ENCODE data around the gene PRKAG2.

Gene PRKAG2

GRCh38 chr7:151699147-151699927, 177.6 kb downstream of the PRKAG2 start:
- no peaks in the 10 kb centered on the region for H3K9me3 ChIP-seq (ENCODE audit: control insufficient read depth, low read length)
- WGBS, 2 experiments: 87 to 88% methylated on average over 16 of the region's 16 CpGs
- H3K27me3 ChIP-seq (ENCODE audit: control insufficient read depth, insufficient read depth, low read length, poor library complexity, severe bottlenecking): no peaks in the 10 kb centered on the region
- peaks cover 23% of the 10 kb centered on the region for H3K4me1 ChIP-seq (ENCODE audit: control insufficient read depth, insufficient read depth, low read length)
- no peaks in the 10 kb centered on the region for H3K36me3 ChIP-seq (ENCODE audit: control insufficient read depth, insufficient read depth, low read length)
- H3K4me3 ChIP-seq (ENCODE audit: insufficient read depth, low read depth, low read length): no peak overlapping the region
- H3K27ac ChIP-seq (ENCODE audit: insufficient read depth, low read depth, low read length, poor library complexity, severe bottlenecking): no peak overlapping the region

- Histone ChIP-seq H3K9me3 (ENCODE audit: control insufficient read depth, low read length) (no peaks in the 10 kb centered on the region), H3K4me1 (ENCODE audit: control insufficient read depth, insufficient read depth, low read length) (peaks cover 25% of the 10 kb centered on the region), H3K27me3 (ENCODE audit: control insufficient read depth, insufficient read depth, low read length, poor library complexity, severe bottlenecking) (no peaks in the 10 kb centered on the region), H3K4me3 (ENCODE audit: insufficient read depth, low read depth, low read length) (no peak overlapping the region), H3K27ac (ENCODE audit: insufficient read depth, low read depth, low read length, poor library complexity, severe bottlenecking) (no peak overlapping the region), H3K36me3 (ENCODE audit: control insufficient read depth, insufficient read depth, low read length) (no peaks in the 10 kb centered on the region)
- 93 to 98% methylated on average over 5 of the region's 5 CpGs for WGBS, 2 experiments
Measured at GRCh38 chr7:151697942-151698341, 179.0 kb downstream of the PRKAG2 start.

DNA sequence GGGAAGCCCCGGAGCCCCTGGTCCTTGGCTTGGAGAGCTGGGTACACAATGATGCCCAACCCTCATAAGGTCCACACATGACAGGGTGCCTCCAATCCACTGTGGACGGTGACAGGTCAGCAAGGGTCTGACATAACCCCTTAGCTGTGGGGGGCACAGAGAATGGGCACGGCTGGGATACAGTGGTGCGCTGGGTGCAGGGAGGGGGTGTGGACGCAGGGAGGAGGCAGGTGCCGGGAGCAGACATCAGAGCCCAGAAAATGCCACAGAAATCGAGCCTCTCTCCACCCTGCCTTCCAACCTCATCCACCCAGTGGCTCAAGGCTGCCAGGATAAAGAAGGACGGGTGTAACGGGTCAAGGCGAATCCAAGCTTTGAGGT, 179.4 kb downstream of the PRKAG2 start:
- Histone ChIP-seq H3K4me1 (ENCODE audit: control insufficient read depth, insufficient read depth, low read length) (peaks cover 29% of the 10 kb centered on the region), H3K27ac (ENCODE audit: insufficient read depth, low read depth, low read length, poor library complexity, severe bottlenecking) (no peak overlapping the region), H3K36me3 (ENCODE audit: control insufficient read depth, insufficient read depth, low read length) (no peaks in the 10 kb centered on the region), H3K4me3 (ENCODE audit: insufficient read depth, low read depth, low read length) (no peak overlapping the region), H3K9me3 (ENCODE audit: control insufficient read depth, low read length) (no peaks in the 10 kb centered on the region), H3K27me3 (ENCODE audit: control insufficient read depth, insufficient read depth, low read length, poor library complexity, severe bottlenecking) (no peaks in the 10 kb centered on the region)
- WGBS, 2 experiments: 91 to 92% methylated on average over 10 of the region's 10 CpGs

DNA sequence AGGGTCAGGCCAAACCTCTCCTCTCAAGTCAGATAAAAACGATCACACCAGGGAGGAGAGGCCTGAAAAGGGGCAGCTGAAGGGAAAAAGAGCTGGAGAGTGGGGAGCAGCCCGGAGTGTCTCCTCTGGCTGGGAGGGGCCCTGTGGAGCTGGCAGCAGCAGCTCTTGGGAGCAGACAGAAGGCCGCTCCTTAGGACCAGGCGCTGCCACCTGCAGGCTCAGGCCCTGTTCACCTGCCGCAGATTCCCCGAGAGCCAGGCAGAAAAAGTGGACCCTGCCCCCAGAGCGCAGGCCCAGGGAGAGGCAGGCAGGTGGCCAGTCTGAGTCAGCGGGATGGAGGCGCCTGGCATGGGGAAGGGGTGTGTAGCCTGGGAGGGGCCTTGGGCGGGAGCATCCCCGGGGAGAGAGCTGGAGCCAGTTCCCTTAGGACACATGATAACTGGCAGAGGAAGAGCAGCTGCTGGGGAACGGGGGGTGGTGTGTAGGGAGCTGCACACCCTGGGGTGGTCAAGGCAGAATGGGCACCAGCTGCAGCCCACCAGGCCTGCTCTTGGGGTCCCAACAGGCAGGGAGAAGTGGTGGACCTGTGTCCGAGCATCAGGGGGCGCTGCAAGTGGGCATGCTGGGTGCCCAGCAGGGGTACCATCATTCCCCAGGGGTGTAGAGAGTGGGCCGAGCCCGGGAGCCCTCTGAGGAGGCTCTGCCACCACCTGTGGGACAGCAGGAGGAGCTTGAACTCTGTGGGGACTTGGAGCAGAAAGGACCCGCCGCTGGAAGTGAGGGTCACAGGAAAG, 180.0 kb downstream of the PRKAG2 start:
- Histone ChIP-seq H3K4me1 (ENCODE audit: control insufficient read depth, insufficient read depth, low read length) (peaks cover 31% of the 10 kb centered on the region), H3K36me3 (ENCODE audit: control insufficient read depth, insufficient read depth, low read length) (no peaks in the 10 kb centered on the region), H3K27me3 (ENCODE audit: control insufficient read depth, insufficient read depth, low read length, poor library complexity, severe bottlenecking) (no peaks in the 10 kb centered on the region), H3K27ac (ENCODE audit: insufficient read depth, low read depth, low read length, poor library complexity, severe bottlenecking) (no peak overlapping the region), H3K9me3 (ENCODE audit: control insufficient read depth, low read length) (no peaks in the 10 kb centered on the region), H3K4me3 (ENCODE audit: insufficient read depth, low read depth, low read length) (no peak overlapping the region)
- 74 to 75% methylated on average over 18 of the region's 18 CpGs for WGBS, 2 experiments

- H3K27ac ChIP-seq (ENCODE audit: insufficient read depth, low read depth, low read length, poor library complexity, severe bottlenecking): no peak overlapping the region
Measured at GRCh38 chr7:151695951-151696541, 180.9 kb downstream of the PRKAG2 start.

GRCh38 chr7:151694828-151695580, 181.9 kb downstream of the PRKAG2 start:
- Histone ChIP-seq H3K4me3 (ENCODE audit: insufficient read depth, low read depth, low read length) (no peak overlapping the region), H3K9me3 (ENCODE audit: control insufficient read depth, low read length) (no peaks in the 10 kb centered on the region), H3K4me1 (ENCODE audit: control insufficient read depth, insufficient read depth, low read length) (peaks cover 31% of the 10 kb centered on the region), H3K27ac (ENCODE audit: insufficient read depth, low read depth, low read length, poor library complexity, severe bottlenecking) (no peak overlapping the region), H3K36me3 (ENCODE audit: control insufficient read depth, insufficient read depth, low read length) (no peaks in the 10 kb centered on the region), H3K27me3 (ENCODE audit: control insufficient read depth, insufficient read depth, low read length, poor library complexity, severe bottlenecking) (no peaks in the 10 kb centered on the region)
- WGBS, 2 experiments: 86 to 87% methylated on average over 15 of the region's 15 CpGs

More at GRCh38 chr7:151695951-151696541, 180.9 kb downstream of the PRKAG2 start:
- H3K36me3 ChIP-seq (ENCODE audit: control insufficient read depth, insufficient read depth, low read length): no peaks in the 10 kb centered on the region
- 74 to 75% methylated on average over 24 of the region's 24 CpGs for WGBS, 2 experiments
- H3K4me3 ChIP-seq (ENCODE audit: insufficient read depth, low read depth, low read length): no peak overlapping the region
- H3K9me3 ChIP-seq (ENCODE audit: control insufficient read depth, low read length): no peaks in the 10 kb centered on the region
- H3K27me3 ChIP-seq (ENCODE audit: control insufficient read depth, insufficient read depth, low read length, poor library complexity, severe bottlenecking): no peaks in the 10 kb centered on the region
- H3K4me1 ChIP-seq (ENCODE audit: control insufficient read depth, insufficient read depth, low read length): peaks cover 31% of the 10 kb centered on the region

GRCh38 chr7:151694441-151694827, 182.5 kb downstream of the PRKAG2 start:
- 93 to 94% methylated on average over 5 of the region's 5 CpGs for WGBS, 2 experiments
- Histone ChIP-seq H3K9me3 (ENCODE audit: control insufficient read depth, low read length) (no peaks in the 10 kb centered on the region), H3K4me3 (ENCODE audit: insufficient read depth, low read depth, low read length) (no peak overlapping the region), H3K4me1 (ENCODE audit: control insufficient read depth, insufficient read depth, low read length) (peaks cover 31% of the 10 kb centered on the region), H3K27ac (ENCODE audit: insufficient read depth, low read depth, low read length, poor library complexity, severe bottlenecking) (no peak overlapping the region), H3K36me3 (ENCODE audit: control insufficient read depth, insufficient read depth, low read length) (no peaks in the 10 kb centered on the region), H3K27me3 (ENCODE audit: control insufficient read depth, insufficient read depth, low read length, poor library complexity, severe bottlenecking) (no peaks in the 10 kb centered on the region)

- Histone ChIP-seq H3K27ac (ENCODE audit: insufficient read depth, low read depth, low read length, poor library complexity, severe bottlenecking) (no peak overlapping the region), H3K27me3 (ENCODE audit: control insufficient read depth, insufficient read depth, low read length, poor library complexity, severe bottlenecking) (no peaks in the 10 kb centered on the region), H3K4me3 (ENCODE audit: insufficient read depth, low read depth, low read length) (no peak overlapping the region), H3K36me3 (ENCODE audit: control insufficient read depth, insufficient read depth, low read length) (no peaks in the 10 kb centered on the region), H3K4me1 (ENCODE audit: control insufficient read depth, insufficient read depth, low read length) (peaks cover 31% of the 10 kb centered on the region), H3K9me3 (ENCODE audit: control insufficient read depth, low read length) (no peaks in the 10 kb centered on the region)
- 89 to 94% methylated on average over 11 of the region's 11 CpGs for WGBS, 2 experiments
Measured at GRCh38 chr7:151693140-151693539, 183.8 kb downstream of the PRKAG2 start.

GRCh38 chr7:151692721-151693120, 184.2 kb downstream of the PRKAG2 start:
- no peak overlapping the region for H3K27ac ChIP-seq (ENCODE audit: insufficient read depth, low read depth, low read length, poor library complexity, severe bottlenecking)
- peaks cover 31% of the 10 kb centered on the region for H3K4me1 ChIP-seq (ENCODE audit: control insufficient read depth, insufficient read depth, low read length)
- no peaks in the 10 kb centered on the region for H3K9me3 ChIP-seq (ENCODE audit: control insufficient read depth, low read length)
- WGBS, 2 experiments: 76 to 83% methylated on average over 9 of the region's 9 CpGs
- H3K4me3 ChIP-seq (ENCODE audit: insufficient read depth, low read depth, low read length): no peak overlapping the region
- H3K27me3 ChIP-seq (ENCODE audit: control insufficient read depth, insufficient read depth, low read length, poor library complexity, severe bottlenecking): no peaks in the 10 kb centered on the region
- no peaks in the 10 kb centered on the region for H3K36me3 ChIP-seq (ENCODE audit: control insufficient read depth, insufficient read depth, low read length)

Measured in ectodermal cell (in vitro differentiated cells).